Measurements from ENCODE around the gene TMEM214.

GRCh38 chr2:26997394-26997793 lies 35.4 kb upstream of the TMEM214 start:
- TF ChIP-seq POLR2A (IDR thresholded peaks at IDR 0.05), result no peak
- no peak for TF ChIP-seq CTCF (IDR thresholded peaks at IDR 0.05)
